ENCODE data around the gene DGCR2. TPM values are rescaled to one million over a fixed set of nuclear protein-coding genes. Genes with fewer than 3 reads are reported as not detected.
A peak's percentile ranks its signal among the peaks of the same experiment; 100 is the strongest.
"Not testable (repeated sequence)": the region's sequence is repeated elsewhere in the genome, so short reads cannot be mapped to it uniquely, and the experiment has no call there.

Gene DGCR2
- total RNA-seq, 1 experiment from 2014 or later = 24.4 TPM

GRCh38 chr22:19042285-19043120 lies 79.7 kb downstream of the DGCR2 start:
- no peak for DNase-seq (ENCODE audit: low read depth)

GRCh38 chr22:19041704-19042074 lies 80.5 kb downstream of the DGCR2 start:
- DNase-seq (ENCODE audit: low read depth) = no peak

- DNase-seq (ENCODE audit: low read depth) = no peak
Measured at GRCh38 chr22:19040888-19041703, 81.1 kb downstream of the DGCR2 start.

- DNase-seq (ENCODE audit: low read depth) = no peak
Measured at GRCh38 chr22:19040391-19040861, 81.8 kb downstream of the DGCR2 start.

- DNase-seq (ENCODE audit: low read depth) = no peak
Measured at GRCh38 chr22:19039796-19040280, 82.4 kb downstream of the DGCR2 start.

- DNase-seq (ENCODE audit: low read depth) = no peak
Measured at GRCh38 chr22:19039448-19039780, 82.8 kb downstream of the DGCR2 start.

- DNase-seq (ENCODE audit: low read depth) = no peak
Measured at GRCh38 chr22:19038728-19039447, 83.3 kb downstream of the DGCR2 start.

GRCh38 chr22:19038164-19038546 lies 84.1 kb downstream of the DGCR2 start:
- no peak for DNase-seq (ENCODE audit: low read depth)

GRCh38 chr22:19037282-19038163 lies 84.7 kb downstream of the DGCR2 start:
- DNase-seq (ENCODE audit: low read depth) = no peak

GRCh38 chr22:19036523-19037273 lies 85.5 kb downstream of the DGCR2 start:
- peak; percentile 16 for DNase-seq (ENCODE audit: low read depth)

- no peak for DNase-seq (ENCODE audit: low read depth)
Measured at GRCh38 chr22:19036229-19036522, 86.0 kb downstream of the DGCR2 start.

GRCh38 chr22:19035474-19036228 lies 86.6 kb downstream of the DGCR2 start:
- peak; percentile 20 for DNase-seq (ENCODE audit: low read depth)

- DNase-seq (ENCODE audit: low read depth) = not testable (repeated sequence)
Measured at GRCh38 chr22:19035126-19035473, 87.1 kb downstream of the DGCR2 start.

GRCh38 chr22:19034724-19035120 lies 87.5 kb downstream of the DGCR2 start:
- DNase-seq (ENCODE audit: low read depth) = not testable (repeated sequence)

- DNase-seq (ENCODE audit: low read depth) = not testable (repeated sequence)
Measured at GRCh38 chr22:19034031-19034723, 88.0 kb downstream of the DGCR2 start.

- not testable (repeated sequence) for DNase-seq (ENCODE audit: low read depth)
Measured at GRCh38 chr22:19033568-19033905, 88.7 kb downstream of the DGCR2 start.

- not testable (repeated sequence) for DNase-seq (ENCODE audit: low read depth)
Measured at GRCh38 chr22:19032898-19033567, 89.2 kb downstream of the DGCR2 start.

GRCh38 chr22:19032156-19032785 lies 89.9 kb downstream of the DGCR2 start:
- not testable (repeated sequence) for DNase-seq (ENCODE audit: low read depth)
